GM21526 (cell line): Measurements from ENCODE around the gene PTPN23.
A peak's percentile ranks its signal among the peaks of the same experiment; 100 is the strongest.

Experiments used
- ATAC-seq: cut with Tn5 transposase; IDR thresholded peaks from one replicate; pipeline ENCODE4 v1.9.1; 2021; ENCODE audit warnings: moderate library complexity; ENCODE audit not compliant: unreplicated experiment, low FRiP score

The PTPN23 gene

DNA sequence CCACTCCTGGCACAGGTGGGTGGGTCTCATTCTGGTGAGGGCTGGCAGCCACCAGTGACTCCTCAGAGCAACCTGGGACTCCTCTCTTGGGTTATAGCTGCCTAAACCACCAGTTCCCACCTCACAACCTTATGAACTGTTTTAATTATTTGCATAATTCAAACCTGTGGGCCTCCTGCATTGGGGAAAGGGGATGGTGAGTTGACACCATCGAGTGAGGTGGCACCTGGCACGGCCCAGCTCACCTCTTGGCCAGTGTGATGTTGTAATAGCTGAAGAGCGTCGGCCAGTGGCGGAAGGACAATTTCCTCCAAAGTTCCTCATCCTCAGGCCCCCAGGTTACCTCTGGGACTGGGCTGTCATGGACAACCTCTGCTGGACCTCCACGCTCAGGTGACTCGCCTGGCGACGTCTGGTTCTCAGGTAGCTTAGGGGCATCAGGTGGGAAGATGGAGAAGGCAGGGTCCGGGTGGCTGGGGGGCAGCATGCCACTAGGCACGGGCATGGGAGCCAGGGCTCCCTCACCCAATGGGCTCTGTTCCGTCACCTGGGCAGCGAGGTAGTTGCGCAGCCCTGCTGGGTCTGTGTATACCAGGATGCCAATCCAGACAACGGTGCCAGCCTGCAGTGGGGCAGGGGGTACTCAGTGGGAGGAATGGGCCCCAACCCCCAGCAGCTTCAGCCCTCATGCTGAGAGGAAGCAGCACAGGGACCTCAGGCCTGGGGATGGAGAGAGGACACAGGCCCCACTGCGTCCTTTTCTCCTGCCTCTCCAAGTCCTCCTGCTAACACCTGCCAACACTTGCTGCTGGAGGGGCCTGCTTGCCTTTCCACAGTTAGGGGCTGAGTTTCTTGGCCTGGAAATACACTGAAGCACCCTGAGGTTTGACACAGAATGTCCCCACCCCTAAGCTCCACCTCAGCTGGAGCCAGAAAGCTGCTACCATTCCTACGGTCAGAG is 38.5 kb downstream of the PTPN23 start:
- no peak for ATAC-seq

DNA sequence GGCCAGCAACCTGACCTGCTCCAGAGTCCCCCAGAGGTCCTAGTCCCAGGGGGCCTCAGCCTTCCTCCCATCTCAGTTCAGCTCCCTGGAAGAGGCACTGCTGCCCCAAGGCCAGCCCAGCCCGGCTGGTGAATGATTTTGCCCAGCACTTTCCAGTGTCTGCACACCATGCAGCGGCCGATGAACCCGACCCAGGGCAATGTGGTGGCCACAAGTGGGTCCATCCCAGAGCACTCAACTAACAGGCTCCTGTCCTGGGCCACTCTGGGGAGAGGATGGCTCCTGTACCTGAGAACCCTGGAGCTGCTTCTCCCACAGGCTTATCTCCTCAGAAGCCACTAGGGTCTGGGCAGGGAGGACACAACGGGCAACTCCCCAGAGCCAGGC is 39.2 kb downstream of the PTPN23 start:
- ATAC-seq = no peak

DNA sequence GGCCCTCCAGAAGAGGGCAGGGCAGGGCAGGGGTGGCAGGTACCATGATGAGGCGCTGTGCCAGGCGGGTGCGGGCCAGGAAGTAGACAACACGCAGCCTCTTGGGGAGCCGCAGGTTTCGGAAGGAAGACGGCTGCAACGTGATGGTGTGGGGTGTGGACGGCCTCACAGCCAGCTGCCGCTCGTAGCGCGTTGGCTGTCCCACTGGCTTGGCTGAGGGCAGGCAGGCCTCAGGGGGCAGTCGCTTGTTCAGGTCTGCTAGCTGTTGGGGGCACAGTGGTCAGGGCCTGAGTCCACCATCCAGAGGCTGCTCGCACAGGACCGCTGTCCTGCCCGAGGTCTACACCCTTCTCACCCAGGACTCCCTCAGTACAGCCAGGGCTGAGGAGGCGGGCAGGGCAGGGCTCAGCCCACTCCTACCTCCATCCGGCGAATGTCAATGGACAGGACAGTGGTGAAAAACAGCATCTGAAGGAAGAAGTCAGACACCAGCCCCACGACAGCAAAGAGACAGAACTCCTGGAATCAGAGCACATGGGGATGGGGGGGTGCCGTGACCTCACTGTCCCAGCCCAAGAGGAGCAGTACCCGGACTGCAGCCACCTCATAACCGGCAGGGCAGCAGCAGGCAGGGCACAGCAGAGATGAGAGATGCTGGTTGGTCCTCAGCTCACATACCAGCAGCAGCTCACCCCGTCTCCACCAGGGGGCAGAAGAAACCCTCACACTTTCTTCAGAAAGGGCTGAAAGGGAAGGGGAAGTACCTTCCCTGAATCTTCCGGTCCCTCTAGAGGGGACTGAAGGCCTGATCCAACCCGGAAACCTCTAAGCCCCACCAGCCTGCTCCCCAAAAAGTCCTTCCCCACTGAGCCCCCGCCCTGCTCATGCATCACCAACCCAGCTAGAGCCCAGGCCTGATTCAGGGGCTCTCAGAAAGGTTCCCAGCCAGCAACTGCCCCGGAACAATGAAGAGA is 40.0 kb downstream of the PTPN23 start:
- ATAC-seq = peak; percentile 56

DNA sequence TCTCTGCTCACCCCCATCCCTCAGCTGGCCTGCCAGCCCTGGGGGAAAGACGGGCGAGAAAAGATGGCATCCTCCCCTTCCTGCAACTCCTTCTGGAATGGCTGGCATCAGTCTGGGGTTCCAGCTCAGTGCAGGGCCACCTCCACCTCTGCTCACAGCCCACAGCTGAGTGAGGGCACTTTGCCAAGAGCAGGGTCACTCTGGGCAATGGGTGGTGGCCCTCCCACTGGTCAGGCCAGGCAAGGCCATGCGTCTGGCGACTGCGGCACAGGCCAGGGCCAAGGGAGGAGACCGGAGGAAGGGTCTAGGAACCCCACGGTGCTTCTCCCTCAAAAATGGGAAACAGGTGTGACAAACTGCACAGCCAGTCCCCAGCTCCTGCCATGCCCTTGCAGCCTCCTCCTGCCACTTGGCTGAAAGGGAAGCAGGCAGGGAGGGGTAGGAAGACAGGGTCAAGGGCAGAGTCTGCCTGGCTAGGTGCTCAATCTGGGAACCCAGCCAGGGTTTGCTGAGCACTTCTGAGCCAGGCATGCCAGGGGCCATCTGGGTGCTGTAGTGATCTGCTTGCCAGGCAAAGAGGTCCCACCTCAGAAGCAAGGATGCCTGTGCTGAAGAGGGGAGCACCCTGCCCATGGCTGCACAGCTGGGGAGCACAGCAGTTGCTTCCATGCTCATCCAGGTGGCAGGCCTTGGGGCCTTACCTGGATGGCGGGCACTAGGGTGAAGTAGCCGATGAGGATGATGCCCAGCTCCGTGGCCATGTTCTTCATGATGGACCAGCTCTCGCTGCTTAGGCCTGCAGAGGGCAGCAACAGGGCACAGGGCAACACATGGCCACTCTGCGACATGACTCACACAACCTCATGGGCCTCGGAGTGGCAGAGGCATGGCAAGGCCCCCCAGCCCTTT is 41.2 kb downstream of the PTPN23 start:
- ATAC-seq = no peak

DNA sequence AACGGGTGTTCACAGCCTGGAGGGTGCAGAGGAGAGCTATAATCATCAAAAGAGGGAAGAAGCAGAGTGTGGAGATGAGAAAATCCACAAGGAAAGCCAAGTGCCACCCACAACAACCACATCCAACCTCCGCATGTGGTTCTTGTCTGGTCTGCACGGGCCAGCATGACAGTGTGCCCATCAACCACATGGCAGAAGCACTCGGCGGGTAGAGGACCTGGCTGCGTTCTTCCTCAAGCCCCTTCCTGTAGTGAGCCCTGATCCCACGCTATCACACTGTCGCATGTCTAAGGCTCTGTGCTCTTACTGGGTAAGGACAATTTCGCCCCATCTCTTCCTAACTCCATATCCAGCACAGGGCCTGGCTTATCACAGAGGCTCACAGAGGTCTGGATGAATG is 41.9 kb downstream of the PTPN23 start:
- ATAC-seq = no peak

DNA sequence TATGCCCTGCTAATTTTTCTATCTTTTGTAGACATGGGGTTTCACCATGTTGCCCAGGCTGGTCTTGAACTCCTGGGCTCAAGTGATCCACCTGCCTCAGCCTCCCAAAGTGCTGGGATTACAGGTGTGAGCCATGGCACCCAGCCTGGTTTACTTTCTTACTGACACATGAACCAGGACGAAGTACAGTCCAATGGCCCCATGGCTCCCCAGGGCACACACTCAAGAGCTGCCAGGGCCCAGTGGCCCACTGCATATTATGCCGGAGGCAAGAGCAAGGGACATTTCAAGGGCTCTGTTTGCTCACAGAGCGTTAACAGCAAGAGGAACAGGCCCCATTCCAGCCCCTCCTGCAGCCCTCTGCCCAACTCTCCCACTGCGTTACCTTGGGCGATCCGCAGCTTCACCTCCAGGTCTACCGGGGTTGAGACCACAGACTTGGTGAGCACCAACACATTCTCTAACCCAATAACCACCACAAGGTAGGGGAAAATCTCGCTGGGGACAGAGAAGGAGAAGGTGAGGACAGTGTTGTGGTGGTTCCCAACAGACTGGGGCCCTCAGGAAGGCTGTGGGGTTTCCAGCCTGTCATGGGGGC is 42.8 kb downstream of the PTPN23 start:
- ATAC-seq = no peak

DNA sequence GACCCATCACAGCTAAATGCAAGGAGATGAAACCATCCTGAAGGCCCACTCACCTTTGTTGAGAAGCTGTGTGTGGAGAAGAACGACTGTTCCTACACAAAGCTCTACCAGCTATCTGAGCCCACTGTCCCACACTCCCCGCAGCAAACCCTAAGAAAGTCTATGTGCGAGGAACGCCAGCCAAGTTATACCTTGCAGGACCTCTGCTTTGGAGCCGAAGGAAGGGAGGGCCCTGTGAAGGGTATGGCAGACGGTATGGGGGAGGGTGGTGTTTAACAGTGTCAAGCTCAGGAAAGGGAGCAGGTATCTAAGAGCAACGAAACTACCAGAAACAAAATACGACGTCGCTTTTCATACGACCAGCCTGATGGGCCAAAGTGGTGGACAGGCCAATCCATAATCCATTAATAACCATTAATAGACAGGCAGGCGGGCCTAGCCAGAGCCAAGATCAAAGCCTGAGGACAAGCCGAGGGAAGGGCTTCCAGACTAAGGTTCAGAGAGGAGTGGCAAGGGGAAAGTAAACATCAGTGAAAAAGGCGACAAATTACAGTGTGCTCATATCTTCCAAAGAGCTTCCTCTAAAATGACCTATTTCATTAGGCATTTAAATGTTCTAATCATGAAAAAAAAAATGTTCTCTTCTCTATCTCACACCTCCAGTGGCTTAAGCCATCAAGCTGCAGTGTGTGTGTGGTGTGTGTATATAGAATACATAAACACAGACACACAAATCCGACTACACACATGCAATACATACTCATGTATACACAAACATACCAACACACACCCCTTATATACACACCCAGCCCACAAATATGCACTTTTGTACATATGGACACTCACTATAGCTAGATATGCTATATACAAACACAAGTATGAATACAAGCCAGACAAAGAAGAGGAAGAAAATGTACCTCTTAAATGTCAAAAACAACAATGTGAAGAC is 43.9 kb downstream of the PTPN23 start:
- no peak for ATAC-seq

DNA sequence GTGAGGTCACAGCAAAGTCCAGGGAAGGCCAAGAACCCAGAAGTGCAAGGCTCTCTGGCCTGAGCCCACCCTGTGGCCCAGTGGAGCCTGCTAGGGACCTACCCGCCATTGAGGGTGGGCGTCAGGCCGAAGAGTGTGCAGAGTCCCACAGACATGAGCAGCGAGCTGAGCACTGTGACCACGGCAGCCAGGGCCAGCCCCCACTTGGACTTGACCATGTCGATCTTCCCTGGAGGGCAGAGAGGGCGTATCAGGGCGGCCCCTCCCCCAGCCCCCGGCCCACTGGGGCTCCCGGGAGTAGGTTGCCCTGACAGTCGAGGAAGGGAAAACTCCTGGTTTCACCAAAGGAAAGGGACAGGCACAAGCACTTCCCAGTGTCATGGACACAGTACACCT is 44.6 kb downstream of the PTPN23 start:
- ATAC-seq = no peak

DNA sequence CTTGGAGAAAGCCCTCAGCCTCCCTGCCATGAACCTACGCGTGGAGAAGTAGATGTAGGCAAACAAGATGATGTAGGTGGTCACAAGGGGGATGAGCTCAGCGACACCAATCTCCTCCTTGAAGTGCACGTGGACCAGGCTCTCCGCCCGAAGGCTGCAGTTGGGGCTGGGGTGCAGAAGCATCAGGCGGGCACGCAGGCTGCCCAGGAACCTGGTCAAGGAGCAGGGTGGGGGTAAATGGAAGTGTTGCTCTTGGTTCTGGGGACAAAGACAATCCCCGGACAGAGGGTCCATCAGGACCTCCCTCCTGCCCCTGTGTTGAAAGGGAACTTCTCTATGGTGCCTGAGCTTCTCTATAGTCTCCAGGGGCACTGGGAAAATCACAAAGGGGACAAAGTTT is 45.1 kb downstream of the PTPN23 start:
- ATAC-seq = no peak

DNA sequence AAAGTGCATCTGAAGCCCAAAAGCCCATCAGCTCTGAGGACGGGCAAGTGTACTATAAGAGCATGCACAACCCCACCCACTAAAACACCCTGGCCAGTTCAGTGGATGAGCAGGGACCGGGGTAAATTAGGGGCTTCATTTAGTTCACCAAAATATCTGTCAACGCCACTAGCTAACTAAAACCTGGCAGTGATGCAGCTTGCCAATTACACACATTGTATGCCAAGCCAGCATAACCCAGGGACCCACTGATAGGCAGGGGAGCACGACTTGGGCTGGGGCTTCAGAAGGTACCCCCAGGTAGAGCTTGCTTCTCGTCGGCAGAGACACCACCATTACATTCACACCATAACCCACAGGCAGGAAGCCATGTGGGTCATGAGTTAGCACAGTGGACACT is 47.0 kb downstream of the PTPN23 start:
- ATAC-seq = no peak

DNA sequence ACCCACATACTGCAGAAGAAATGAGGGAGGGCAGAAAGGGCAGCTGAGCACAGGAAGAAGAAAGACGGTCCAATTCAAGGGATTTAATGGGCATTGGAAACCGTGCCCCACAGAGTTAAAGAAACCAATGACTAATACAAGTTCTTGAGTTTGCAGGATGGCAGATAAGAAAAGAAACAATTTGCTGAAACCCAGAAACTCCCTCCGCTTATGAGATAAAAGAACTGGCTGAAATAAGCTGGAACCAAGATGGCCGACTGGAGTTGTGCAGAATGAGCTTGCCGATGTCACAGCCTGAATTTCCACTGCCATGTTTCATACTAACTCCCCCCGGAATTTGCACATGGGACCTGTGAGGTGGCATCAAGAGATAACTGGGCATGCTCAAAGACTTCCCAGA is 47.8 kb downstream of the PTPN23 start:
- no peak for ATAC-seq

DNA sequence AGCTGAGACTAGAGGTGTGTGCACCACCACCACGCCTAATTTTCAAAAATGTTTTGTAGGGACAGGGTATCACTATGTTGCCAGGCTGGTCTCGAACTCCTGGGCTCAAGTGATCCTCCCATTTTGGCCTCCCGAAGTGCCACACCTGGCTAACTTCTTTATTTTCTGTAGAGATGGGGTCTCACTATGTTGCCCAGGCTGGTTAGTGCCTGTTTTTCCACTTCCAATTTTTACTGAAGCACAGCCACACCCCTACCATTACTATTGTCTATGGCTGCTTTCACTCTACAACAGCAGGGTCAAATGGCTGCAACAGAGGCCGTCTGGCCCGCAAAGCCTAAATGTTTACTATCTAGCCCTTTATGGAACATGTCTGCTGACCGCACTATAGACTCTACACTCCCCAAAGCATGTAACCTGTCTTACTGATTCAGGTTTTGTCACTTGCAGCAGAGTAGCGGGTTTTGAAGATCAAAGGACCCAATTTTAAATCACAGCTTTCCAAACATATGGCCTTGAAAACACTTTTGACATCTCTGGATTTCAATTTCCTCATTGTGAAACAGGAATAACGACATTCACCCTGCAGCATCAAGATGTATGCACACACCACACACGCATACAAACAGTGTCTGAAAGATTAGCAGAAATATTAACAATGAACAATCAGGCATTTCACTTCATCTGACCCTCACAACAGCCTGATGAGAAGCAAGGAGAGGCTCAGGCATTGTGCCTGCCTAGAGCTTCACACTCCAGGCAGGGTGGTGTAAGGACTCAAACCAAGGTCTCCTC is 48.9 kb downstream of the PTPN23 start:
- no peak for ATAC-seq

DNA sequence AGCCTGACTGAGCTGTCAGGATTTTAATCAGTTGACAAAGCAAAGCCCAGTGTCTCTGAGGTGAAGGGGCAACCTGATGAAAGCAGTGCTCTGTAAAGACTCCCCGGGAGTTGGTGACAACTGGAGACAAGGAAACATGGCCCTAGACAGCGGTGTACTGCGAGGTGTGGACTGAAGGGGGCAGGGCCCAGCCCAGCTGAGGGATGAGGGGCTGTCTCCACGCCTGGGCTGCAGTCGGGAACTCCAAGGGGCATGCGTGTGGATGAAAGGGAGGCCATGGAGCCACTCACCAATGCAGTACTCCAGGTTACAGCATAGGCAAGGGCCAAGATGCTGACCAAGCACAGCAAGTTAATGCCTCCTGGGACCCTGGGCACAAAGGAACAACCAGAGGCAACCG is 49.8 kb downstream of the PTPN23 start:
- no peak for ATAC-seq

DNA sequence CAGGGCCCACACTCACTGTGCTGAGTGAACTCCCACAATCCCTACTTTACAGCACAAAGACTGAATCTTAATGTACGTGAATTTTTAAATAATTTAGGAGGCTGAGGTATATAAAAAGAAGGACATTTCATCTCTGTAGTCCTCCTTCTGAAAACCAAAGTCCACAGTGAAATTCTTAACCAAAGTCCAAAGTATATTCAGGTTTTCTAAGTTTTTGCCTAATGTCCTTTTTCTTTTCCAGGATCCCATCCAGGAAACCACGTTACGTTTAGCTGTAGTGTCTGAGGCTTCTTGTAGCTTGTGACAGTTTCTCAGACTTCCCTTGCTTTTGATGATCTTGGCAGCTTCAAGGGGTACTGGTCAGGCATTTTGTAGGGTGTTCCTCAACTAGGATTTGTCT is 50.4 kb downstream of the PTPN23 start:
- no peak for ATAC-seq

DNA sequence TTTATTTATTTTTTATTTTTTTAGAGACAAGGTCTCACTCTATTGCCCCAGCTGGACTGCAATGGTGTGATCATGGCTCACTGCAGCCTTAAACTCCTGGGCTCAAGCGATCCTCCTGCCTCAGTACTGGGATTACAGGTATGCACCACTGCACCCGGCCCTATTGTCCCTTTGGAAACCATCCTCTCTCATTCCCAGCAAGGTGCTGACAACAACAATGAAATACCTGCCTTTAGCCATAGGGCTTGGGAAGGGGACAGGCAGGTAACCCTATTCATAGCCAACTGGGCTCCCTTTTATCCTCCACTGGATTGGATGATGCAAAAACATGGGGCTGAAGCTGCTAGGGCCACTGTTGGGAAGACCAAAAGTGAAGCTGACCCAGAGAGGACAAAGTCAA is 51.9 kb downstream of the PTPN23 start:
- no peak for ATAC-seq

DNA sequence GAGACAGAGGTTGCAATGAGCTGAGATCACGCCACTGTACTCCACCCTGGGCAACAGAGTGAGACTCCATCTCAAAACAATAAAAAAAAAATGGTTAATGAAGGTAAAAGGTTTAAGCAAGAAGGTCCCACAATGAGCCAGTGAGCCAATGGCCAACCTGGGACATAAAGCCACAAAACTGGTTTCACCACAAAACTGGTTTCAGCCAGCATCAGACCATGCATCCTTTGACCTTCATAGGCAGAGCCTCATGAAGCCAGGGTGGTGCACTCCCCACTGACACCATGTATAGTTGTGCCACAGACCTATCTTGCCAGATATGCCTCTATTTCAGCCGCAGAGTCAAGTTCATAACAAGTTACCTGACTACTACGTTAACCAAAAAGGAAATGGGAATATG is 53.0 kb downstream of the PTPN23 start:
- ATAC-seq = no peak

DNA sequence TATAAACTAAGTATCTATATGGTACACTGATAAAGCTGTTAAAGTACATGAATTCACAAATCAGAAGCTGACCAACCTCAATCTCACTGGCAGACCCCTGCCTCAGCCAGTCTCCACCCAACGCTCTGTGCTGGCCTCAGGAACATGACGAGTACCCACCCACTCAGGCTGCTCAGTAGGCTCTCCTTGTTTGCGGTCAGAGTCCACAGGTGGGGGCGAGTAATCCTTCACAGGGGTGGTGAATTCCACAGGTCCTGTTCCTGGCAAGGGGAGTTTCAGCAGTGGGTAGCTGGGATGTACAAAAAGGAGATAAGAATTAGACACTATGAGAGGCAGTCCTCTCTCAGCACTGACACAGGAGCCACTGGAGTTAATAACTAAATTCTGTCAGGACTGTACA is 54.0 kb downstream of the PTPN23 start:
- ATAC-seq = no peak

DNA sequence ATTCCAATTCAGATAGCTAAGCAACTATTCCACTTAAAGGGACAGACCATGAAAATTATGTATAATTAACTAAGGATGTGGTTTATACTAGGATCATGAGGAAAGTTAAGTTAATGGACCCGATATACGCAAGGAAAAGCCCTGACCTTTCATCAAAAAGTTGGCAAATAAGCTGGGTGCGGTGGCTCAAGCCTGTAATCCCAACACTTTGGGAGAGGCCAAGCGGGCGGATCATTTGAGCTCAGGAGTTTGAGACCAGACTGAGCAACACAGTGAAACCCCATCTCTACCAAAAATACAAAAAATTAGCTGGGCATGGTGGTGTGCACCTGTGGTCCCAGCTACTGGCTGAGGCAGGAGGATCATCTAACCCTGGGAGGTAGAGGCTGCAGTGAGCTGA is 55.4 kb downstream of the PTPN23 start:
- ATAC-seq = no peak
